ENCODE data around the gene PRICKLE3. TPM values are rescaled to one million over a fixed set of nuclear protein-coding genes. Genes with fewer than 3 reads are reported as not detected.

PRICKLE3 gene
- total and polyA plus RNA-seq, 2 experiments from 2014 or later, result 4.7 to 13.7 TPM

GRCh38 chrX:49221868-49222267 is 35.7 kb upstream of the PRICKLE3 start (continued):
- TF ChIP-seq ZNF462 (CRISPR knock-in tag; IDR thresholded peaks at IDR 0.05), result no peak
- TF ChIP-seq EZH2 (IDR thresholded peaks at IDR 0.05; ENCODE audit: low read depth, unreplicated experiment), result no peak
- TF ChIP-seq JUNB (IDR thresholded peaks at IDR 0.05; ENCODE audit: unreplicated experiment), result no peak
- TF ChIP-seq EZH2phosphoT487 (IDR thresholded peaks at IDR 0.05; ENCODE audit: unreplicated experiment), result no peak

- H3K4me1 ChIP-seq (ENCODE audit: insufficient read depth), result no peaks in the 10 kb centered on the region
- H3K36me3 ChIP-seq (ENCODE audit: insufficient read depth), result no peaks in the 10 kb centered on the region
- H3F3A ChIP-seq (replicated peaks; ENCODE audit: low read depth), result no peaks in the 10 kb centered on the region
- Mint-ChIP-seq H3K4me3 (no peak overlapping the region), H3K4me1 (no peaks in the 10 kb centered on the region), H3K27ac (no peak overlapping the region), H3K27me3 (ENCODE audit: insufficient read depth, low read depth, poor library complexity) (peaks cover 1% of the 10 kb centered on the region), H3K36me3 (ENCODE audit: low read depth) (no peaks in the 10 kb centered on the region), H3K9me3 (no peaks in the 10 kb centered on the region)
- H3K27me3 ChIP-seq (ENCODE audit: insufficient read depth), result no peaks in the 10 kb centered on the region
- no peaks in the 10 kb centered on the region for H4K20me1 ChIP-seq (replicated peaks; ENCODE audit: insufficient read depth)
- no peak overlapping the region for H2AFZ ChIP-seq
- H3K4me2 ChIP-seq, result no peak overlapping the region
- DNase-seq (ENCODE audit: low spot score), result no peak
- no peaks in the 10 kb centered on the region for H3K79me2 ChIP-seq (replicated peaks; ENCODE audit: insufficient read depth)
- no peak overlapping the region for H3K27ac ChIP-seq (ENCODE audit: low read depth)
- no peaks in the 10 kb centered on the region for H3K9me2 ChIP-seq (ENCODE audit: insufficient read depth)
- no peak for ATAC-seq
- no peak overlapping the region for H3K4me3 ChIP-seq
- no peak for TF ChIP-seq CTCF (conservative IDR thresholded peaks at IDR 0.05; ENCODE audit: low read depth in 2 of 2)
- TF ChIP-seq ZNF114 (CRISPR knock-in tag; IDR thresholded peaks at IDR 0.05), result no peak
- TF ChIP-seq EZH2phosphoT487 (IDR thresholded peaks at IDR 0.05; ENCODE audit: unreplicated experiment), result no peak
- no peak for TF ChIP-seq NANOG (IDR thresholded peaks at IDR 0.05; ENCODE audit: borderline replicate concordance)
- TF ChIP-seq ETS1 (IDR thresholded peaks at IDR 0.05), result no peak
Measured at GRCh38 chrX:49220100-49220499, 33.9 kb upstream of the PRICKLE3 start.
